Esophagus squamous epithelium (tissue), 5 donors: ENCODE measurements around the gene VMP1. TPM values are rescaled to one million over a fixed set of nuclear protein-coding genes. Genes with fewer than 3 reads are reported as not detected.

Experiments used
- DNase-seq: peaks from one replicate; lab custom pipeline; 2025; lab: John Stamatoyannopoulos, UW
- H3K27ac ChIP-seq, 4 donors: fragments of 200-600 bp; sonication (generic); one replicate each; pipeline ENCODE4 v1.5.1; 2016 to 2019; ENCODE audit warnings: mild to moderate bottlenecking in 1 of 4
- H3K27me3 ChIP-seq, 4 donors: fragments of 200-600 bp; sonication (generic); 1 replicate in 3 of 4; 2 replicates in 1 of 4; pipeline versions ENCODE4 v1.5.1 to v1.6.0; 2017 to 2021; ENCODE audit warnings: antibody characterized with exemption in 1 of 4
- H3K36me3 ChIP-seq, 3 donors: fragments of 200-600 bp; sonication (generic); one replicate each; pipeline ENCODE4 v1.5.1; 2016 to 2019
- H3K4me1 ChIP-seq, 3 donors: fragments of 200-600 bp; sonication (generic); one replicate each; pipeline ENCODE4 v1.5.1; 2017 to 2019
- H3K4me3 ChIP-seq, 4 donors: fragments of 200-600 bp; sonication (generic); 1 replicate in 3 of 4; 2 replicates in 1 of 4; pipeline ENCODE4 v1.5.1; 2016 to 2019; ENCODE audit warnings: mild to moderate bottlenecking in 2 of 4, moderate library complexity in 1 of 4
- H3K9me3 ChIP-seq, 3 donors: fragments of 200-600 bp; sonication (generic); one replicate each; pipeline ENCODE4 v1.5.1; 2016 to 2019
- CTCF ChIP-seq, 6 experiments: fragments of 450-650 bp in 4 of 6; fragments of 200-600 bp in 2 of 6; sonication (generic) in 2 of 6; IDR thresholded peaks; one replicate each; pipeline ENCODE4 v1.5.1; 2016 to 2019; ENCODE audit warnings: antibody characterized with exemption in 6 of 6, mild to moderate bottlenecking in 4 of 6, moderate library complexity in 4 of 6
- POLR2A ChIP-seq, 4 donors: fragments of 450-650 bp; IDR thresholded peaks; one replicate each; pipeline ENCODE4 v1.6.1; 2017; ENCODE audit warnings: antibody characterized with exemption in 4 of 4, mild to moderate bottlenecking in 4 of 4, moderate library complexity in 3 of 4
- WGBS, 2 donors: methylation state at CpG; one replicate each; pipeline ENCODE4 v1.1.5; 2018; 5-methylcytosine and 5-hydroxymethylcytosine counted together
- intact Hi-C: fragments of 100-400 bp; cut with DNase I; formaldehyde crosslinking; loops from one replicate; pipeline ENCODE4 v1.15.0; 2022
- total RNA-seq, 4 donors: library from RNA; depleted of rRNA; stranded (reverse); fragments of >200 nt; gene quantifications; one replicate each; pipeline ENCODE4 v1.1.0, GENCODE V29; 2016
- donor health status: DM: yes; HTN: yes; CAD: no.

The VMP1 gene
- total RNA-seq, 4 donors from 2014 or later = 132 to 363 (median 141) TPM

GRCh38 chr17:59725691-59726090 lies 18.2 kb downstream of the VMP1 start:
- H3K27ac ChIP-seq = peak overlapping the region in 3 of 4 donors; percentile 40 to 66 (median 55)
- DNase-seq = no peak

GRCh38 chr17:59727817-59728533 lies 20.5 kb downstream of the VMP1 start:
- WGBS, 2 donors = 92 to 95% methylated on average over 1 of the region's 1 CpG
- H3K9me3 ChIP-seq = no peaks in the 10 kb centered on the region
- H3K27me3 ChIP-seq = no peaks in the 10 kb centered on the region
- H3K36me3 ChIP-seq = peaks cover 0 to 9% (median 0%) of the 10 kb centered on the region in 3 donors
- no peak for TF ChIP-seq POLR2A (IDR thresholded peaks at IDR 0.05)
- TF ChIP-seq CTCF (IDR thresholded peaks at IDR 0.05) = no peak
- no peak for DNase-seq
- H3K27ac ChIP-seq = no peak overlapping the region
- intact Hi-C loops = no loop called here
- H3K4me3 ChIP-seq = no peak overlapping the region
- H3K4me1 ChIP-seq = peaks cover 0 to 19% (median 13%) of the 10 kb centered on the region in 3 donors

More at GRCh38 chr17:59725691-59726090, 18.2 kb downstream of the VMP1 start:
- Histone ChIP-seq H3K9me3 (no peaks in the 10 kb centered on the region), H3K36me3 (no peaks in the 10 kb centered on the region), H3K4me3 (no peak overlapping the region), H3K4me1 (peaks cover 0 to 21% (median 13%) of the 10 kb centered on the region in 3 donors), H3K27me3 (no peaks in the 10 kb centered on the region)
- TF ChIP-seq CTCF (IDR thresholded peaks at IDR 0.05) (no peak), POLR2A (IDR thresholded peaks at IDR 0.05) (no peak)
- 17 to 29% methylated on average over 2 of the region's 2 CpGs for WGBS, 2 donors
- intact Hi-C loops = no loop called here

DNA sequence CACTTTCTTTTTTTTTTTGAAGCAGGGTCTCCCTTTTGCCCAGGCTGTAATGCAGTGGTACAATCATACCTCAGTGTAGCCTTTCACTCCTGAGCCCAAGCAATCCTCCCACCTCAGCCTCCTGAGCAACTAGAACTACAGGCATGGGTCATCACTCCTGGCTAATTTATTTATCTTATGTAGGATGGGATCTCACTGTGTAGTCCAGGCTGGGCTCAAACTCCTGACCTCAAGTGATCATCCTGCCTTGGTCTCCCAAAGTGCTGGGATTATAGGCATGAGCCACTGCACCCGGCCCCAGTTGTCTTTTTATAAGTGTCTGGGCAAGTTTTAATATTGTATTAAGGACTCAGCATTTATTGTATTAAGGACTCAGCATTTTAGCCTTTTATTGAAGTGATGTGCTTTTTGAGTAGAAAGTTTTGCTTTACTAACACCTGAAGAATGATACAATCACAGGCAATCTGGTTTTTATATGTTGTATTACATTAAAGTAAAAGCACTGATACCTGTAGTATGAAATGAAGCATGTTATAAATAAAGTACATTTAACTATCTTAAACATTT lies 22.9 kb downstream of the VMP1 start:
- Histone ChIP-seq H3K9me3 (no peaks in the 10 kb centered on the region), H3K36me3 (peaks cover 0 to 21% (median 0%) of the 10 kb centered on the region in 3 donors), H3K27me3 (no peaks in the 10 kb centered on the region), H3K4me3 (no peak overlapping the region), H3K4me1 (peaks cover 0 to 10% (median 2%) of the 10 kb centered on the region in 3 donors), H3K27ac (no peak overlapping the region)
- DNase-seq = no peak
- intact Hi-C loops = no loop called here
- TF ChIP-seq CTCF (IDR thresholded peaks at IDR 0.05) = no peak
- 69 to 75% methylated on average over 1 of the region's 1 CpG for WGBS, 2 donors

GRCh38 chr17:59733697-59734096 lies 26.2 kb downstream of the VMP1 start:
- TF ChIP-seq POLR2A (IDR thresholded peaks at IDR 0.05) = no peak
- TF ChIP-seq CTCF (IDR thresholded peaks at IDR 0.05) = no peak
- no peaks in the 10 kb centered on the region for H3K27me3 ChIP-seq
- H3K4me1 ChIP-seq = peaks cover 0 to 4% (median 0%) of the 10 kb centered on the region in 3 donors
- no peaks in the 10 kb centered on the region for H3K9me3 ChIP-seq
- H3K4me3 ChIP-seq = no peak overlapping the region
- DNase-seq = no peak
- H3K36me3 ChIP-seq = peaks cover 0 to 55% (median 0%) of the 10 kb centered on the region in 3 donors
- intact Hi-C loops = no loop called here
- WGBS, 2 donors = 86 to 98% methylated on average over 2 of the region's 2 CpGs
- no peak overlapping the region for H3K27ac ChIP-seq

DNA sequence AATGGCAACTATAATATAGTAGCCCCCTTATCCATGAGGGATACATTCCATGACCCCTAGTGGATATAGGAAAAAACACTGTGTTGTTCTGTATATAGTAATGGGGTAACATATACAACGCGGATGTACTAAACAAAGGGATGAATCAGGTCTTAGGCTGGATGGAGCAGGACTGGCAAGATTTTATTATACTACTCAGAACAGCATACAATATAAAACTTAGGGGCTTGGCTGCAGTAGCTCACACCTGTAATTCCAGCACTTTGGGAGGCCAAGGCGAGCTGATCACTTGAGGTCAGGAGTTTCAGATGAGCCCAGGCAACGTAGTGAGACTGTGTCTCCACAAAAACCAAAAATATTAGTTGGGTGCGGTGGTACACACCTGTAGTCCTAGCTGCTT lies 26.8 kb downstream of the VMP1 start:
- H3K27ac ChIP-seq = no peak overlapping the region
- WGBS, 2 donors = 88 to 91% methylated on average over 5 of the region's 5 CpGs
- intact Hi-C loops = no loop called here
- H3K27me3 ChIP-seq = no peaks in the 10 kb centered on the region
- TF ChIP-seq CTCF (IDR thresholded peaks at IDR 0.05) = no peak
- TF ChIP-seq POLR2A (IDR thresholded peaks at IDR 0.05) = no peak
- no peak overlapping the region for H3K4me3 ChIP-seq
- peaks cover 0 to 57% (median 0%) of the 10 kb centered on the region in 3 donors for H3K36me3 ChIP-seq
- no peak for DNase-seq
- peaks cover 0 to 4% (median 0%) of the 10 kb centered on the region in 3 donors for H3K4me1 ChIP-seq
- no peaks in the 10 kb centered on the region for H3K9me3 ChIP-seq
